NCI-H187 treated with DMSO at 0.1 percent for 48 hours (cell line): ENCODE data around the gene KCNMB1.

Source experiments
- DNase-seq: peaks from one replicate; lab custom pipeline; 2025; lab: John Stamatoyannopoulos, UW

KCNMB1 gene, protein sequence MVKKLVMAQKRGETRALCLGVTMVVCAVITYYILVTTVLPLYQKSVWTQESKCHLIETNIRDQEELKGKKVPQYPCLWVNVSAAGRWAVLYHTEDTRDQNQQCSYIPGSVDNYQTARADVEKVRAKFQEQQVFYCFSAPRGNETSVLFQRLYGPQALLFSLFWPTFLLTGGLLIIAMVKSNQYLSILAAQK

GRCh38 chr5:170388818-170389549, at the start of gene KCNMB1:
Gene KCNMB1, minus strand, starts transcription at chr5:170389367. Its CDS starts 3,920 bp downstream, at chr5:170385447.
- no peak for DNase-seq

- no peak for DNase-seq
Measured at GRCh38 chr5:170438581-170438980, 49.4 kb upstream of the KCNMB1 start.

- no peak for DNase-seq
Measured at GRCh38 chr5:170437621-170438375, 48.6 kb upstream of the KCNMB1 start.

DNA sequence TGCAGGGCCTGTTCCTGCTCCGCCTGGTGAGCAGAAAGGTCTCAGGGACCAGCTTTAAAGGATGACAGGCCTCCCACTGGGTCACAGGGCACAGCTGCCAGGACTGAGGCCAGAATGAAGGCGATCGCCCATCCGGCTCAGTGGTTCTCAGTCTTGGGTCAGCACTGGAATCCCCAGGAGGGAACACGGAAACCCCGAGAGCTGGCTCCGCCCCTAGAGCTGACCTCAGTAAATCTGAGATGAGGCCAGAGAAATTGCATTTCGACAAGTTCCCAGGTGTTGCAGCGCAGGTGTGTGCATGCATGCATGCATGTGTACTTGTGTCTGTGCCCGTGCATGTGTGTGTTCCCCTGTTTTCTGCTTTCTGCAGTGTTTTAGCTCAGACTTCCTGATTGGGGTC, 47.2 kb upstream of the KCNMB1 start:
- DNase-seq: no peak

- no peak for DNase-seq
Measured at GRCh38 chr5:170434966-170435605, 45.9 kb upstream of the KCNMB1 start.

GRCh38 chr5:170432669-170433068, 43.5 kb upstream of the KCNMB1 start:
- no peak for DNase-seq

DNA sequence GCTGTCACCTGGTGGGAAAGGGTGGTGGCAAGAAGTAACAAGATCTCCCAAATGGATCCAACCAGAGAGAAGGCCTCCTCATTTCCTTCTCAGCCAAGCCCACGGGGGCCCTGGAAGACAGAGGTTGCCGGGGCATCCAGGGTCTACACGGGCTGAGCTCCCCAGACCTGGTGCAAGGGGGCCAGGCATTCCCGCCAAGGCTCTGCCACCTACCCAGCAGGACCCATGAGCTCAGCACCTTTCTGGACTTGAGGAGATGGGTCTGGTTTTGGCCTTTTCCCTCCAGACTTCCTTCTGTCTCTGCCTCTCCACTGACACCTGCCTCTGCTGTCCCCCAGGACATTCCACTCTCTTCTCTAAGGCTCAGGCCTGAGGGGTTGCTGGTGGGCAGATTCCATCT, 42.4 kb upstream of the KCNMB1 start:
- no peak for DNase-seq

DNA sequence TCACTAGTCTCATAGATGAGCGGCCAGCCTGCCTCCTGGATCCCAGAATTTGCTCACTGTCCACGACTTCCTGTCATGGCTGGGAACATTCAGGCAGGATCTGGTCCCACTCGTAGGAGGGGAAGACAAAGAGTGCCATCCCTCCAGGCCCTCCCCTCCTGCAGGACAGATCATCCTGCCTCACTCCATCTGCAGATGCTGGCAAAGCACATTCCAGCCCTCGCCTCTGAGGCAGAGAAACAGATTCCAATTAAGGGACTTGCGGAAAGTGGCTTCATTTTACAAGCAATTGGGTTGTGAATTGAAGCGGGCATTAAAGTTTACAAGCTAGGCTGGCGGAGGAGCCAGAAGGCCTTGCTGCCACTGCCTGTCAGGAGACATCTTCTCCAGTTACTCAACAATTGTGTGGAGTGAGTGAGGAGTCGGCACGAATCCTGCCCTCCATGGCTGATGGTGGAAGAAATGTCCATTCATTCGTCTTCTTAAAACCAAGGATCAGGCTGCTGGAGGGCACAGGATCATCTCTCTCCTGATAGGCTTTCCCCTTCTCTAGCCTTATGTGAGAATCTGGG, 41.8 kb upstream of the KCNMB1 start:
- DNase-seq: no peak

- DNase-seq: no peak
Measured at GRCh38 chr5:170430256-170430655, 41.1 kb upstream of the KCNMB1 start.

GRCh38 chr5:170429014-170429413, 39.8 kb upstream of the KCNMB1 start:
- no peak for DNase-seq

DNA sequence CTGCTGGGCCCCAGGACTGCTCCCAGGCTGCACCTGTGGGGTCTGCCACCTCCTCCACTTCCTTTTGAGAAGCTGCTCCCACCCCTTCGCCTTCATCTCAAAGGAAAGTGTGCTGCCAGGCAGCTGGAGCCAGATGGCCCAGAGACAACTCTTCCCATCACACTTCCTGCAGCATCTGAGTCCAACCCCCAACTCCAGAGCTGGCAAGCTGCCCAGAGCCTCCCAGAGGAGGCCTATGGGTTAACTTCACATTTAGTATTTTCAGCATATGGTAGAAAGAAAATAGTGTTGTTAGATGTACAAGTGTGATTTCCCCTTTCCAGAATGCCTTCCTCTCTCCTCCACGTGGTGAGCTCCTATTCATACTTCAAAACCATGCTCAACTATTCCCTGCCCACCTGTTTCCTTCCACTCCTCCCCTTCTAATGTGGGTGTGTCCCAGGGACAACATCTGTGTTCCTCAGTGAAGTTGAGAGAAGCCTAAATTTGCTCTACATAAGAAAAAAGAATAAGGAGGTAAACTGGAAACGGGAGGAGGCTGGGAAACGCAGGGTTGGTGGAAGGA, 38.6 kb upstream of the KCNMB1 start:
- DNase-seq: no peak

DNA sequence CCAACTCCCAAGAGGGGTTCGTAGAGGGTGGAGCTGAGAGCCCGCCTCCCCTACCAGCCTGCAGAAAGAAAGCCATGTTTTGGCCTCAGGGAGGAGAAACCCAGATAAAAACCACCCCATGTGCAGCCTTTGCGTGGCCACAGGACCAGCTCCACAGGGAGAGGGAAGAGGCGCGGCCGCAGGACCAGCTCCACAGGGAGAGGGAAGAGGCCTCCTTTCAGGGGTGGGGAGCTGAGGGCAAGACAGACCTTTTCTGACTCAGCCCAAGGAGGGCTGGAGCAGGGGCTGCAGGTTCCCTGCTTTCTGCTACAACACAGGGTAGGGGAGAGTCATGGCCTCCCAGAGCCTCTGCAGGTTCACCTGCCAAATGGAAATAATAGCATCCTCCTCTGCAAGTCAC, 37.6 kb upstream of the KCNMB1 start:
- no peak for DNase-seq

GRCh38 chr5:170426149-170426767, 37.1 kb upstream of the KCNMB1 start:
- no peak for DNase-seq

GRCh38 chr5:170425731-170426130, 36.6 kb upstream of the KCNMB1 start:
- DNase-seq: no peak

DNA sequence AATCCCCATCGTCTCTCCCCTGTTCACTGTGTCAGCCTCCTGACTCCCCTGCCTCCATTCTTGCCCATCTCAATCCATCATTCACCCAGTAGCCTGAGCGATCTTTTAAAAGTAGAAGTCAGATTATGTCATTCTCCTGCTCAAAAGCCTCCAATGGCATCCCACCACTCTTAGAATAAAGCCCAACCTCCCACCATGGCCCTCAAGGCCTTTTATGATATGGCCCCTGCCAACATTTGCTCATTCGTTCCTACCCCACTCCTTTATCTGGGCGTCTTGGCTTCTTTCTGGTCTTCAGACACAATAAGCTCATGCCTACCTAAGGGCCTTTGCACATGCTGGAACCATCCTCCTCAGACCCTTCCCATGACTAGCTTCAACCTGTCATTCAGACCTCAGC, 35.5 kb upstream of the KCNMB1 start:
- DNase-seq: no peak

DNA sequence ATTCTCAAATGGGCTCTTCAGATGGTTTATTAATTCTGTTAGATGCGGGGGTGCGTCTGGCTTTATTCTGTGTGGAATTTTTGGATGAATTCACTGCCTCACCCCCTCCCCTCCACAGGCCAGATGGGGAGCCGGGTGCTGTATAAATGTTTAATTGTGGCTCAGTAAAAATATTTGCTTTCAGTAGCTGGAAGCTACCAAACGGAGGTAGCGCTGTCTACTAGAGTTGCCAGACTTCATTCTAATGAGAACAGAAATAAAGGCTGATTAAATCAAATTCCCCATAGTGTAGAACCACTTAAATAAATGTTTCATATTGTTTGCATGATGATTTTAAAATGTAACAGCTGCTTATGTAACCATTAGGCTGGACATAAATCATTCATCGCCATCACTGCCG, 34.5 kb upstream of the KCNMB1 start:
- no peak for DNase-seq

DNA sequence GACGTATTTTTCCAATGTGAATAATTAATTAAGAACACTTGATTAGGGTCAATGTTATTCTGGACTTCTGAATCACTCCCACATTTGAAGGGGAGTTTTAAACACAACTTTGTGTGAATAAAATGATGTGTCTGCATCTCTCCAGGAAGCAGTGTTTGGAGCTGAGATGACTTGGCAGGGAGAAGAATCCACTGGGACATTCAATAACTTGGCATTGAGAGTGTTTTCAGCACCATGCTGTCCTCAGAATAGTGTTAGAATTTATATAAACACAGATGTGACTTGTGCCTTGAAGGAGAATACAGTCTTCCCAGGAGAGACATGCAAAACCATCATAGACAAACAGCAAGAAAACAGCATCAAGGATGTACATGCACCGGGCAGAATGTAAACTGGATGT, 32.7 kb upstream of the KCNMB1 start:
- no peak for DNase-seq

GRCh38 chr5:170420806-170421412, 31.7 kb upstream of the KCNMB1 start:
- DNase-seq: no peak

DNA sequence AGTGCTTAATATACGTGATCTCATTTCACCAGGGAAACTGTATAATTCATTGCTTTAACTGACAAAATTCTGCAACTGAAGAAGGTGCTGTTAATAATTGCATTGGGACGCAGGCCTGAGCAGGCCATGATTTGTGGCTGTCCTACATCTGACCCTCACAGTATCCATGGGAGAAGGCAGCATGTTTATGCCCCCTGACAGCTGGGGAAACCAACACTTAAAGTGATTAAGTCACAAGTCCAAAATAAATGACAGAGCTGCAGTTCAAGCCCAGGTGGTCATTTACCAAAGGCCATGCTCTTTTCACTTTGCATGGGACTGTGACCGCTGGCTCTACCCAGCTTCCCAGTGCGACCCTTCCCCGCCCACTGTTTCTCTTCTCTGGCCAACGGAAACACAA, 30.5 kb upstream of the KCNMB1 start:
- no peak for DNase-seq

DNA sequence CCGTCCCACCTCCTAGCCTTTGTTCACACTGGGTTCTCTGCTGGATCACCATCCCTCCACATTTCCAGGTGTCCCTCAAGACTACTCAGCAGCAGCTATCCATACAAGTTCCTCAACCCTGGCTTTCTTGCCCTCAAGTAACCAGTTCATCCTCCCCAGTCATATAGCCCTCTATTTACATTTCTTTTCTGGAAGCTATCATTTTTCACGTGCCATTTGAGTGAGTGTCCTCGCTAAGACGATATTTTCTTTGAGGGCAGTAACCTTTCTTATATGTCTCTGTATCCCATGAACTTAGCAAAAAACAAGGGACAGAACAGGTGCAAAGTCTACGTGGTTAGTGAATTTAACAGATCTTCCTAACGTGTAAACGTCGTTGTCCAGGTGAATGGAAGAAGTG, 29.6 kb upstream of the KCNMB1 start:
- DNase-seq: no peak

DNA sequence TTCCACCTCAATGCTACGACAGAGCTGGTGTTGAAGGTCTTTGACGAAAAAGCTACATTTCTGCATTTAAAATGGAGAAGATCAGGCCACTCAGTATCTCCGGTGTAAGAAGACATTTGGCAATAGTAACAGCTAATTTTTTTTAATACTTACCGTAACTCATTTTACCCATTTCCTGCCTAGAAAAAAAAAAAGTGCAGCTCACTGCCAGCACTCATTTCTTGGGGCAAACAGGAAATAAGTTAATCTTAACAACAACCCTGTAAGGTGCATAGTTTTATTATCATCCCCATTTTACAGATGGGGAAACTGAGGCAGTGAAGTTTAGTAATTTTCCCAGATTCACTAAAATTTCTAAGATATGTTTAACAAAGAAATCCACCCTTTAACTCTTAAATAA, 27.4 kb upstream of the KCNMB1 start:
- DNase-seq: no peak
